ENCODE data around the gene PROM2.

Gene PROM2

DNA sequence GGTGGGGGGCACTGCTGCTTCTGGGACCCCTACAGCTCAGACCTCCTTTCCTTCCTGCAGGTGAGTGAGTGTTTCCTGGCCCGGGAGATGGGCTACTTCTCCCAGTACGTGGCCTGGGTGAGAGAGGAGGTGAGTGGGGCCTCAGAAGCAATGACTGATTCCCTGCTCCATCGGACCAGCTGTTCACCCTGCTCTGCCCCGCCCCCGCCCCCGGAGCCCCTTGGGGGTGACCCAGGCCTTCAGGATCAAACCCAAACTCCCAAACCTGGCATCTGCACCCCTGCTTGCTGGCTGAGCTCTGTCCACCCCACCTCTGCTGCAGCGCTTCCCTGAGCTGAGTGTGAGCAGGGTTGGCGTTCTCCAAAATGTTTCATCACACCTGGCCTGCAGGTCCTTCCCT is 13.1 kb downstream of the PROM2 start:
- H3K4me3 ChIP-seq (ENCODE audit: low read depth, low read length) = no peak overlapping the region
- TF ChIP-seq, protein P1, sequence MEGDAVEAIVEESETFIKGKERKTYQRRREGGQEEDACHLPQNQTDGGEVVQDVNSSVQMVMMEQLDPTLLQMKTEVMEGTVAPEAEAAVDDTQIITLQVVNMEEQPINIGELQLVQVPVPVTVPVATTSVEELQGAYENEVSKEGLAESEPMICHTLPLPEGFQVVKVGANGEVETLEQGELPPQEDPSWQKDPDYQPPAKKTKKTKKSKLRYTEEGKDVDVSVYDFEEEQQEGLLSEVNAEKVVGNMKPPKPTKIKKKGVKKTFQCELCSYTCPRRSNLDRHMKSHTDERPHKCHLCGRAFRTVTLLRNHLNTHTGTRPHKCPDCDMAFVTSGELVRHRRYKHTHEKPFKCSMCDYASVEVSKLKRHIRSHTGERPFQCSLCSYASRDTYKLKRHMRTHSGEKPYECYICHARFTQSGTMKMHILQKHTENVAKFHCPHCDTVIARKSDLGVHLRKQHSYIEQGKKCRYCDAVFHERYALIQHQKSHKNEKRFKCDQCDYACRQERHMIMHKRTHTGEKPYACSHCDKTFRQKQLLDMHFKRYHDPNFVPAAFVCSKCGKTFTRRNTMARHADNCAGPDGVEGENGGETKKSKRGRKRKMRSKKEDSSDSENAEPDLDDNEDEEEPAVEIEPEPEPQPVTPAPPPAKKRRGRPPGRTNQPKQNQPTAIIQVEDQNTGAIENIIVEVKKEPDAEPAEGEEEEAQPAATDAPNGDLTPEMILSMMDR (IDR thresholded peaks at IDR 0.05; ENCODE audit: low read depth, low read length) = no peak

DNA sequence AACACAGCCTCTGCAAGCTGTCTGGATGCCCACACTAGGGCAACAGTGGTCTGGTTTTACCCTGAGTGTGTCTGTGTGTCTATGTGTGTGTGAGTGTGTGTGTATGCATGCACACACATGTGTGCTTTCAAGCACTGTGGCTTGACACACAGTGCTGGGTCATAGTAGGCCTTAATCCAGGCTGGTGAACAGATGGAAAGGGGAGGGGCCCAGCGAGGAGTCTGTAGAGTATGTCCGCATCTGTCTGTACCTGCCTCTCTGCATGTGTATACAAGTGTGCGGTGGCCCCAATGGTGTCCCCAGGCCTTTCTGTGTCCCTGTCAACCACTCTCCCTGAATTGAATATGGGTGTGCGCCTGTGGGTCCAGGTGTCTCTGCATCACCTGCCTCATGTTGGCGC is 13.6 kb downstream of the PROM2 start:
- H3K4me3 ChIP-seq (ENCODE audit: low read depth, low read length) = no peak overlapping the region
- TF ChIP-seq, protein P1 (IDR thresholded peaks at IDR 0.05; ENCODE audit: low read depth, low read length) = no peak

DNA sequence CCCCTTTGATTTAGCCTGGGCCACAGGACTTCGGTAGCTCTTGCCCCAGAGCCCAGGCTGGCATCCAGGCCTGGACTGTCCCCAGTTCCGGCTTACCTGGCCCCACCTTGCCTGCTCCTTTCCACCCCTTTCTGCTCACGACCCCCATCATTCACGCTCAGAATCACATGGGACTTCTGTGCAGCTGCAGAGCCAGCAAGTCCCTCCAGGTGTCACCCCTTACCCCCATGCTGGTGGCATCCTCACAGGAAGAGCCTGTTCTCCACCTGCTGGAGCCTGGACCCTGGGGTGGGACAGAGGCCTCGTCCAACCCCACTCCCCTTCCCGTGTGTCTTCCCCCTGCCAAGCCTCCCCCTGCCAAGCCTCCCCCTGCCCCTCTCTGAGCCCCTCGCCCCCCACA is 15.0 kb downstream of the PROM2 start:
- TF ChIP-seq, protein P1 (IDR thresholded peaks at IDR 0.05; ENCODE audit: low read depth, low read length) = no peak
- H3K4me3 ChIP-seq (ENCODE audit: low read depth, low read length) = no peak overlapping the region

DNA sequence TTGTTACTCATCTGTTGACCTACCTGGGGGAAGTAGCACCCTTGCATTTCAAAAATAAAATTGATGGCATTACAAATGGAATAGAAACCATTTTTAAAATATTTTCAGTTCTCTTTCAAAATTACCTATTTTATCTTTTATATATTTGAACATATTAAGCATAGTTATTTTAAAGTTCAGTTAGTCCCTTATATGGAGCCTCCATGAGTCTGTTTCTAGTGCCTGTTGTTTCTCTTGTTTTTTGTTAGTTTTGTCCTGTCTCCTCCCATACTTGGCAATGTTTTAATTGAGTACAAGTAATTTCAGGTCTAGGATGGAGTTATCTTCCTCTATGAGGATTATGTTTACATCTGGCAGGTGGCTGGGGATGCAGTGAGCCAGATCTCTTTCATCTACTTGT is 17.0 kb downstream of the PROM2 start:
- TF ChIP-seq, protein P1 (IDR thresholded peaks at IDR 0.05; ENCODE audit: low read depth, low read length) = no peak
- H3K4me3 ChIP-seq (ENCODE audit: low read depth, low read length) = no peak overlapping the region

DNA sequence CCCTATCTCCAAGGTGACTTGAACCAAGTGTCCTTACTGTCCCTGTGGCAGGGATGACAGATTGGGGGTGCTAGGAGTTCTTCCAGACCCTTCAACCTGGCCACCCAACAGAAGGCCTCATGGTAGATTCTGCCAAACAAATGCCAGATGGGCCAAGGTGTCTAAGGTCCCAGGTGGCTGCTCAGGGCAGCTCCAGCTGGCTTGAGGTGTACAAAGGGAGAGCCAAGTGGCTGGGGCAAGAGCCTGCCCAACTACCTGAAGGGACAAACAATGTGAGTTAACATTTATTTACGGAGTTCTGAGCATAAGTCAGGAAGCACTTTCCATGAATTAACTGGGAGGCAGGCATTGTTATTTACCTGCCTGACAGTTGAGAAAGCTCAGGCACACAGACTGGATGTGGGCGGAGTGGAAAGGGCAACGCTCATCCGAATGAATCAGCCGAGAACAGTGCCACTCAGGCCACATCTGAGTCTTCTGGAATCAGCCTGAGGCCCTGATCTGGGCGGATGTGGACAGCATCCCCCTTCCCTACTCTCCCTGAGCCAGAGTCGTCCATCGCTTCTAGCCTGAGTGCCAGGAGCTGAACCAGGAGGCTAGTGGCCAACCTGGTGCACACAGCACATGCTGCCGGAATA is 18.5 kb downstream of the PROM2 start:
- H3K4me3 ChIP-seq (ENCODE audit: low read depth, low read length) = no peak overlapping the region
- TF ChIP-seq, protein P1 (IDR thresholded peaks at IDR 0.05; ENCODE audit: low read depth, low read length) = no peak

DNA sequence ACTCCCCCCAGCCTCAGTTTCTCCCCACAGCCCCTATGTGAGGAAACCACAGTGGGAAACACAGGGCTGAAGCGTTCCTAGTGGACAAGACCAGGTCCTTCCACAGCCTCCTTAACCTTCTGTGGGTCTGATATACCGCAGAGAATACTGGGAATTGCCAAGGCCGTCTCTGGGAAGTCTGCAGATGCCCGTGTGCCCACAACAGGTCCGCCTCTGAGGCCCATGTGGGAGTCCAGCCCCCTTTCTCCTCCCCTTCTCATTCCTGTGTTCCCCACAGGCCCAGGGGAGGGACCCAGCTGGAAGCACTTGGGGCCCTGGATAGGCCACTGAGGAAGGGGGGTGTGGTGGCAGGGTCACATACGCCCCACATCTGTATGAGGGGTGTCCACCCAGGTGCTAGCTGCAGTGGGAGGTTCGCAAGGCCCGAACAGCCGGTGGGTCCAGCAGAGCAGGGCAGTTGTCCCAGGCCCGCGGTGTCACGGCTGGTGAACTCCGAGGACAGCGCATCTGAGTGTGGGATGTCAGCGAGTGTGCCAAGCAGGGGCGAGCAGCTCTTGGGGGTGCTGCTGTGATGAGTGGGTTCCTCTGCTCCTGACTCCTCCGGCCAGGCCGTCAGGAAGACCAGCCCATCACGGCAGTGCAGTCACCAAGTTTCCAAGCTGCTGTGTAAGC is 20.5 kb downstream of the PROM2 start:
- no peak overlapping the region for H3K4me3 ChIP-seq (ENCODE audit: low read depth, low read length)
- TF ChIP-seq, protein P1 (IDR thresholded peaks at IDR 0.05; ENCODE audit: low read depth, low read length) = no peak

DNA sequence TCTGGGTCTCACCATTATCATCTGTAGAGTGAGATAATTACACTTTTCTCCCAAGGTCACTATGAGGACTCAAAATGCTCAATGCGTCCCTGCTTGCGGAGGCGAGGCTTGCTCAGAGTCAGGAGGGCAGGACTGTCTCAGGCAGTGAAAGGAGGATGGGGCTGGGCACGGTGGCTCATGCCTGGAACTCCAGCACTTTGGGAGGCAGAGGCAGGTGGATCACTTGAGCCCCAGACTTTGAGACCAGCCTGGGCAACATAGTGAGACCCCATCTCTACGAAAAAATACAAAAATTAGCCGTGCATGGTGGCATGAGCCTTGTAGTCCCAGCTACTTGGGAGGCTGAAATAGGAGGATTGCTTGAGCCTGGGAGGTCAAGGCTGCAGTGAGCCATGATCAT is 21.1 kb downstream of the PROM2 start:
- no peak overlapping the region for H3K4me3 ChIP-seq (ENCODE audit: low read depth, low read length)
- TF ChIP-seq, protein P1 (IDR thresholded peaks at IDR 0.05; ENCODE audit: low read depth, low read length) = no peak
